ENCODE measurements around the gene ZSCAN22. TPM values are rescaled to one million over a fixed set of nuclear protein-coding genes. Genes with fewer than 3 reads are reported as not detected.
A peak's percentile ranks its signal among the peaks of the same experiment; 100 is the strongest.

The ZSCAN22 gene
- total RNA-seq, 2 donors from 2014 or later: 3.8 TPM

DNA sequence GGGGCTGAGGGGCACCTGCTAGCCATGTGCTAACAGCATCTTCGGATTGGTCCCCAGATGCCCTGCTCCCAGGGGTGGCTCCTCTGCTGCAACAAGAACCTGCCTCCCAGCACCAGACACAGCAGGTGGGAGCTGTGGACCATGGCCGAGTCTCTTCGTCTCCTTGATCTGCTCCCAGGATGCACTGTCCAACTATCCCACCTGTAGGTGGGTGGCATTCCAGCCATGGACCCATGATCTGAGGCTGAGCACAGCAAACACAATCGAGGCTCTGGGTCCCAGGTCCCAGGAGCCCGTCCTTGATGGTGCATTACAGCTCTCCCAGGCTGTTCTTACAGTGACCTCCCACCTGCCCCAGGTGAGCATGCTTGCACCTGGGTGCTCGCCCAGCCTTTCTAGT lies 52.5 kb downstream of the ZSCAN22 start:
- H3K9me3 ChIP-seq (ENCODE audit: control insufficient read depth, low read length): no peaks in the 10 kb centered on the region
- Mint-ChIP-seq H3K4me3 (peak overlapping the region; percentile 67), H3K9me3 (no peaks in the 10 kb centered on the region), H3K36me3 (ENCODE audit: low read depth) (no peaks in the 10 kb centered on the region), H3K27me3 (ENCODE audit: insufficient read depth) (no peaks in the 10 kb centered on the region), H3K27ac (no peak overlapping the region), H3K4me1 (peaks cover 9% of the 10 kb centered on the region)
- DNase-seq: no peak
- no peaks in the 10 kb centered on the region for H3K27me3 ChIP-seq (ENCODE audit: control insufficient read depth, insufficient read depth, low read length, poor library complexity, severe bottlenecking)
- no peak overlapping the region for H3K27ac ChIP-seq (ENCODE audit: low read depth, low read length)
- H3K4me1 ChIP-seq (ENCODE audit: control insufficient read depth, insufficient read depth, low read length): no peaks in the 10 kb centered on the region
- 89 to 92% methylated on average over 4 to 6 of the region's 6 CpGs for WGBS, 2 experiments (ENCODE audit: insufficient coverage in 1 of 2, insufficient read length in 1 of 2)
- H3K9ac ChIP-seq (ENCODE audit: extremely low read depth, low read length, poor library complexity, severe bottlenecking): no peak overlapping the region
- no peaks in the 10 kb centered on the region for H3K36me3 ChIP-seq (ENCODE audit: control insufficient read depth, insufficient read depth, low read length)
- TF ChIP-seq, protein P1, sequence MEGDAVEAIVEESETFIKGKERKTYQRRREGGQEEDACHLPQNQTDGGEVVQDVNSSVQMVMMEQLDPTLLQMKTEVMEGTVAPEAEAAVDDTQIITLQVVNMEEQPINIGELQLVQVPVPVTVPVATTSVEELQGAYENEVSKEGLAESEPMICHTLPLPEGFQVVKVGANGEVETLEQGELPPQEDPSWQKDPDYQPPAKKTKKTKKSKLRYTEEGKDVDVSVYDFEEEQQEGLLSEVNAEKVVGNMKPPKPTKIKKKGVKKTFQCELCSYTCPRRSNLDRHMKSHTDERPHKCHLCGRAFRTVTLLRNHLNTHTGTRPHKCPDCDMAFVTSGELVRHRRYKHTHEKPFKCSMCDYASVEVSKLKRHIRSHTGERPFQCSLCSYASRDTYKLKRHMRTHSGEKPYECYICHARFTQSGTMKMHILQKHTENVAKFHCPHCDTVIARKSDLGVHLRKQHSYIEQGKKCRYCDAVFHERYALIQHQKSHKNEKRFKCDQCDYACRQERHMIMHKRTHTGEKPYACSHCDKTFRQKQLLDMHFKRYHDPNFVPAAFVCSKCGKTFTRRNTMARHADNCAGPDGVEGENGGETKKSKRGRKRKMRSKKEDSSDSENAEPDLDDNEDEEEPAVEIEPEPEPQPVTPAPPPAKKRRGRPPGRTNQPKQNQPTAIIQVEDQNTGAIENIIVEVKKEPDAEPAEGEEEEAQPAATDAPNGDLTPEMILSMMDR (conservative IDR thresholded peaks at IDR 0.05): no peak
- peak overlapping the region; percentile 93 for H3K4me3 ChIP-seq (ENCODE audit: low read length)

DNA sequence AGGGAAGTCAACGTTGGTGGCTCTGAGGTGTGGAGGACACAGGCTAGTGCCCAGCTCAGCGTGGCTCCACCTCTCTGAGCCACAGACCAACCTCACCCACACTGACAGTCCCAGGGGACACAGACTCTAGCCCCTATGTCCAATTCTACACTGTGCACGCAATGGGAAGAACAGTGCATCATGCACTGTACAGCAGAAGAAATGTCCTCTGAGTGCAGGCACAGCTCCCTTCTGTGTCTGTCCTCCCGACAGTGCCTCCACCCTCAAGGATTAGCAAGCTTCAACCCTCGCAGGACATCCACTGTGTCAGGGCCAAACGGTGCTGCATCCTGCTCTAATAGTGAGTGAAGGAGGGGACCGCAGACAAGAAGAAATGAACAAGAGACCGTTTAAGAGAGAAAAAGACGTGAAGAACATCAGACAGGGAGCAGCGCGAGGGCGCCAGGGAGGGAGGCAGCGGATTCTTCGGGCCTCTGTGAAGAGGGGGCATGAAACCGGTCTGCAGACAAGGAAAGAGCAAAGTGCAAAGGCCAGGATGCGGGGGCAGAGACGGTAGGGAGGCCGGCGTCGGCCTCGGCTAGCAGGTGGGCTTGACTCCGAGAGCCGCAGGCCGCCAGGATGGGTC lies 53.4 kb downstream of the ZSCAN22 start:
- no peaks in the 10 kb centered on the region for H3K4me1 ChIP-seq (ENCODE audit: control insufficient read depth, insufficient read depth, low read length)
- no peaks in the 10 kb centered on the region for H3K36me3 Mint-ChIP-seq (ENCODE audit: low read depth)
- WGBS, 2 experiments (ENCODE audit: insufficient coverage in 1 of 2, insufficient read length in 1 of 2): 12 to 14% methylated on average over 23 to 24 of the region's 24 CpGs
- no peaks in the 10 kb centered on the region for H3K27me3 ChIP-seq (ENCODE audit: control insufficient read depth, insufficient read depth, low read length, poor library complexity, severe bottlenecking)
- TF ChIP-seq, protein P1 (conservative IDR thresholded peaks at IDR 0.05): no peak
- peak overlapping the region; percentile 67 for H3K4me3 Mint-ChIP-seq
- no peak for DNase-seq
- no peaks in the 10 kb centered on the region for H3K9me3 Mint-ChIP-seq
- no peaks in the 10 kb centered on the region for H3K36me3 ChIP-seq (ENCODE audit: control insufficient read depth, insufficient read depth, low read length)
- peak overlapping the region; percentile 93 for H3K4me3 ChIP-seq (ENCODE audit: low read length)
- H3K9ac ChIP-seq (ENCODE audit: extremely low read depth, low read length, poor library complexity, severe bottlenecking): peak overlapping the region; percentile 52
- H3K4me1 Mint-ChIP-seq: peaks cover 9% of the 10 kb centered on the region
- H3K27ac Mint-ChIP-seq: peak overlapping the region; percentile 64
- H3K9me3 ChIP-seq (ENCODE audit: control insufficient read depth, low read length): no peaks in the 10 kb centered on the region
- no peaks in the 10 kb centered on the region for H3K27me3 Mint-ChIP-seq (ENCODE audit: insufficient read depth)
- H3K27ac ChIP-seq (ENCODE audit: low read depth, low read length): no peak overlapping the region

DNA sequence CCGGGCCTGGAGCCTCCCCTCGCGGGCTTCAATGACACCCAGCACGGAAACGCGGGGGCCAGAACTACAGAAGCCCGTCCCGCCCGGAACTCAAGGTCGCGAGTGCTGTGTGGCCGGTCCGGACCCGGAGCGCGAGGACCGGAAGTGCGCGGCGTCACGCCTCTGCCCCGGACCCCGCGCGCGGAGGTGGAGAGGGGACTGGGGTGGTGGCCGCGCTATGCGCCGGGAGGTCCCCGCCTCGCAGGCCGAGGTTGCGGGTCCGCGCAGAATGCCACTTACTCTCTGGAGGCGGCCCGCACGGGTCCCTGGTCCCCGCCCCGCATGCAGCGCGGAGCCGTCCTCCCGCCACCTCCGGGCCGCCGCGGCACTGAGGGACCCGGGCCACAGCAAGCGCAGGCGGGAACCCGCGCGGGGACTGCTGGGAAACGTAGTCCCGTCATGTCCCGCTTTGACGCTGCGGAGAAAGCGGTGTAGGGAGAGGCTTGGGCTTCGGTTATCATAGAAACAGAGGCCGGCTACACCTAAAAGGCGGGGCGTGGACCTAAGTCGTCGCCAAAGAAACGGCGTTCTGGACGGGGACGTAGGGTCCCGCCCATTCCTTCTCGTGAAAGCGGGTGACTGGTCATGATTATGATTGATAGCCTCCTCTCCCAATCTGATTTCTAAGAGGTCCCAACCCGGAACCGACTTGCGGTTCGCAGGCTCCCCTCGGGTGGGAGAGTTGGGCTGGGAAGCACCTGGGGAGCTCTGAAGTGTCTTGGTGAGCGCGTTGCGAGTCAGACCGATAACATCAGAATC lies 54.1 kb downstream of the ZSCAN22 start, which contains the start of gene ZNF837:
TSS of gene ZNF837 (minus strand) at position 369 of the 798 bp plus-strand sequence. CDS start 11,698 bp downstream, outside the sequence.
- Mint-ChIP-seq H3K27ac (peak within 1 kb of the TSS; percentile 94), H3K4me1 (peaks cover 13% of the 10 kb centered on the region), H3K27me3 (ENCODE audit: insufficient read depth) (no peaks in the 10 kb centered on the region), H3K4me3 (peak within 1 kb of the TSS; percentile 67), H3K9me3 (no peaks in the 10 kb centered on the region), H3K36me3 (ENCODE audit: low read depth) (no peaks in the 10 kb centered on the region)
- TF ChIP-seq, protein P1 (conservative IDR thresholded peaks at IDR 0.05): peak; percentile 9
- 0 to 1% methylated on average over 44 to 83 of the region's 83 CpGs for WGBS, 2 experiments (ENCODE audit: insufficient coverage in 1 of 2, insufficient read length in 1 of 2)
- H3K4me3 ChIP-seq (ENCODE audit: low read length): peak within 1 kb of the TSS; percentile 93
- peak within 1 kb of the TSS; percentile 46 for H3K27ac ChIP-seq (ENCODE audit: low read depth, low read length)
- DNase-seq: peak; percentile 99
- H3K27me3 ChIP-seq (ENCODE audit: control insufficient read depth, insufficient read depth, low read length, poor library complexity, severe bottlenecking): no peaks in the 10 kb centered on the region
- peaks cover 5% of the 10 kb centered on the region for H3K4me1 ChIP-seq (ENCODE audit: control insufficient read depth, insufficient read depth, low read length)
- peak within 1 kb of the TSS; percentile 82 for H3K9ac ChIP-seq (ENCODE audit: extremely low read depth, low read length, poor library complexity, severe bottlenecking)
- H3K36me3 ChIP-seq (ENCODE audit: control insufficient read depth, insufficient read depth, low read length): no peaks in the 10 kb centered on the region
- no peaks in the 10 kb centered on the region for H3K9me3 ChIP-seq (ENCODE audit: control insufficient read depth, low read length)

Measured in endodermal cell (in vitro differentiated cells).